ENCODE measurements around the gene TMEM203.

Gene TMEM203

DNA sequence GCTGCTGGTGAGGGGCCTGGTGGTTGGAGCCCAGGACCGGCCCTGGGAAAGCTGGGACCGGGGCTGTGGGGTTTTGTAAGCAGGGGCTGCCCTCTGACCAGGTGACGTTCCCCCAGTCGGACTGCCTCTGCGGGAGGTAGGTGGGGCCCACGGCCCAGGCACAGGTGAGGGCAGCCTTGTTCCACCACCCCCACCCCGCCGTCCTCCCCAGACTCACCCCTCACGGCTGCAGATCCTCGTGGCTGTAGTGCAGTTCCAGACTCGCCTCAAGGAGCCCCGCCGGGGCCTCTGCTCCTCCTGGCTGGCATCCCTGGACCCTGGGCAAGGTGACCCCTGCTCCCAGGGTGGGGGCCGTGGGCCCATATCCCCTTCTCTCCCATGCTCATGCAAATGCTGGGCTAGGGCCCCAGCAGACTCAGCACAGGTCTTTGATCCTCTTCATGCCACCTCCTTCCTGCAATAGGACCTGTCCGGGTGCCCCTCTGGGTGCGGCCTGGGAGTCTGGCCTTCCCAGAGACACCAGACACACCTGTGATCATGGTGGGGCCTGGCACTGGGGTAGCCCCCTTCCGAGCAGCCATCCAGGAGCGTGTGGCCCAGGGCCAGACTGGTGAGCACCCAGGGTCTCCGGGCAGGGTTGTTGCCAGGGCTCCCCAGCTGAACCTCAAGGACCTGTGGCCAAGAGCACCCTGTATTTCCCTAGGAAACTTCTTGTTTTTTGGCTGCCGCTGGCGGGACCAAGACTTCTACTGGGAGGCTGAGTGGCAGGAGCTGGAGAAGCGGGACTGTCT, 9.9 kb upstream of the TMEM203 start:
- H3K27ac ChIP-seq, result no peak overlapping the region
- no peak for TF ChIP-seq ZFX (IDR thresholded peaks at IDR 0.05; ENCODE audit: borderline replicate concordance)
- TF ChIP-seq, protein P1, sequence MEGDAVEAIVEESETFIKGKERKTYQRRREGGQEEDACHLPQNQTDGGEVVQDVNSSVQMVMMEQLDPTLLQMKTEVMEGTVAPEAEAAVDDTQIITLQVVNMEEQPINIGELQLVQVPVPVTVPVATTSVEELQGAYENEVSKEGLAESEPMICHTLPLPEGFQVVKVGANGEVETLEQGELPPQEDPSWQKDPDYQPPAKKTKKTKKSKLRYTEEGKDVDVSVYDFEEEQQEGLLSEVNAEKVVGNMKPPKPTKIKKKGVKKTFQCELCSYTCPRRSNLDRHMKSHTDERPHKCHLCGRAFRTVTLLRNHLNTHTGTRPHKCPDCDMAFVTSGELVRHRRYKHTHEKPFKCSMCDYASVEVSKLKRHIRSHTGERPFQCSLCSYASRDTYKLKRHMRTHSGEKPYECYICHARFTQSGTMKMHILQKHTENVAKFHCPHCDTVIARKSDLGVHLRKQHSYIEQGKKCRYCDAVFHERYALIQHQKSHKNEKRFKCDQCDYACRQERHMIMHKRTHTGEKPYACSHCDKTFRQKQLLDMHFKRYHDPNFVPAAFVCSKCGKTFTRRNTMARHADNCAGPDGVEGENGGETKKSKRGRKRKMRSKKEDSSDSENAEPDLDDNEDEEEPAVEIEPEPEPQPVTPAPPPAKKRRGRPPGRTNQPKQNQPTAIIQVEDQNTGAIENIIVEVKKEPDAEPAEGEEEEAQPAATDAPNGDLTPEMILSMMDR (IDR thresholded peaks at IDR 0.05), result no peak

- no peak overlapping the region for H3K27ac ChIP-seq
- TF ChIP-seq ZFX (IDR thresholded peaks at IDR 0.05; ENCODE audit: borderline replicate concordance), result no peak
- TF ChIP-seq, protein P1 (IDR thresholded peaks at IDR 0.05), result no peak
These were observed 9.2 kb upstream of the TMEM203 start for GRCh38 chr9:137214620-137215019.

GRCh38 chr9:137213160-137214060, 8.0 kb upstream of the TMEM203 start:
- no peak overlapping the region for H3K27ac ChIP-seq
- no peak for TF ChIP-seq ZFX (IDR thresholded peaks at IDR 0.05; ENCODE audit: borderline replicate concordance)
- TF ChIP-seq, protein P1 (IDR thresholded peaks at IDR 0.05), result peak; percentile 38

- TF ChIP-seq, protein P1 (IDR thresholded peaks at IDR 0.05), result no peak
- no peak for TF ChIP-seq ZFX (IDR thresholded peaks at IDR 0.05; ENCODE audit: borderline replicate concordance)
- H3K27ac ChIP-seq, result no peak overlapping the region
These were observed 7.1 kb upstream of the TMEM203 start for GRCh38 chr9:137212520-137212919.

- no peak for TF ChIP-seq ZFX (IDR thresholded peaks at IDR 0.05; ENCODE audit: borderline replicate concordance)
- TF ChIP-seq, protein P1 (IDR thresholded peaks at IDR 0.05), result no peak
- no peak overlapping the region for H3K27ac ChIP-seq
These were observed 6.1 kb upstream of the TMEM203 start for GRCh38 chr9:137211532-137211931.

DNA sequence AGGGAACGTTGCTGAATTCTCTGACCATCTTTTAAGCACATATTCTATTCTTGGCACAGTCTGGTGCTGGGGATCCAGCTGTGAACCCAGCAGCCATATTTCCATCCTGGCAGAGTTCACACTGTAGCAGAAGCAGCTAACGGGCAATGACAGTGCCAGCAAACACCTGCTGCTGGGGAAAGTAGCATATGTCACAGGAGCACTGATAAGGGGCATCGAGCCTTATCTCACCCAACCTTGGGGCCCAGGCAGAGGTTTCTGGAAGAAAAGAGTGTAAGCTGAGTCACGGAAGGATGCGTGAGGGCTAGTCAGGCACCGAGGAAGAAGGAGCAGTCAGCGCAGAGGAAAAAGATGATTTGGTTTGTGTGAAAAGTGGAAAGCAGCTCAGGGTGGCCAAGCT, 1.2 kb upstream of the TMEM203 start:
- TF ChIP-seq, protein P1 (IDR thresholded peaks at IDR 0.05), result no peak
- no peak for TF ChIP-seq ZFX (IDR thresholded peaks at IDR 0.05; ENCODE audit: borderline replicate concordance)
- peak overlapping the region; percentile 72; the same call in 1 of the 2 replicates for H3K27ac ChIP-seq

All from 22Rv1 (cell line).